Measurements from ENCODE around the gene MYLK.

The MYLK gene

GRCh38 chr3:123765475-123766128, 118.5 kb downstream of the MYLK start:
- TF ChIP-seq, protein P1, sequence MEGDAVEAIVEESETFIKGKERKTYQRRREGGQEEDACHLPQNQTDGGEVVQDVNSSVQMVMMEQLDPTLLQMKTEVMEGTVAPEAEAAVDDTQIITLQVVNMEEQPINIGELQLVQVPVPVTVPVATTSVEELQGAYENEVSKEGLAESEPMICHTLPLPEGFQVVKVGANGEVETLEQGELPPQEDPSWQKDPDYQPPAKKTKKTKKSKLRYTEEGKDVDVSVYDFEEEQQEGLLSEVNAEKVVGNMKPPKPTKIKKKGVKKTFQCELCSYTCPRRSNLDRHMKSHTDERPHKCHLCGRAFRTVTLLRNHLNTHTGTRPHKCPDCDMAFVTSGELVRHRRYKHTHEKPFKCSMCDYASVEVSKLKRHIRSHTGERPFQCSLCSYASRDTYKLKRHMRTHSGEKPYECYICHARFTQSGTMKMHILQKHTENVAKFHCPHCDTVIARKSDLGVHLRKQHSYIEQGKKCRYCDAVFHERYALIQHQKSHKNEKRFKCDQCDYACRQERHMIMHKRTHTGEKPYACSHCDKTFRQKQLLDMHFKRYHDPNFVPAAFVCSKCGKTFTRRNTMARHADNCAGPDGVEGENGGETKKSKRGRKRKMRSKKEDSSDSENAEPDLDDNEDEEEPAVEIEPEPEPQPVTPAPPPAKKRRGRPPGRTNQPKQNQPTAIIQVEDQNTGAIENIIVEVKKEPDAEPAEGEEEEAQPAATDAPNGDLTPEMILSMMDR (IDR thresholded peaks at IDR 0.05; ENCODE audit: insufficient read depth, low read depth, low read length, missing control alignments), result no peak
- H3K4me3 ChIP-seq (ENCODE audit: low read depth, low read length), result no peak overlapping the region
- no peak for DNase-seq (ENCODE audit: low read depth)

DNA sequence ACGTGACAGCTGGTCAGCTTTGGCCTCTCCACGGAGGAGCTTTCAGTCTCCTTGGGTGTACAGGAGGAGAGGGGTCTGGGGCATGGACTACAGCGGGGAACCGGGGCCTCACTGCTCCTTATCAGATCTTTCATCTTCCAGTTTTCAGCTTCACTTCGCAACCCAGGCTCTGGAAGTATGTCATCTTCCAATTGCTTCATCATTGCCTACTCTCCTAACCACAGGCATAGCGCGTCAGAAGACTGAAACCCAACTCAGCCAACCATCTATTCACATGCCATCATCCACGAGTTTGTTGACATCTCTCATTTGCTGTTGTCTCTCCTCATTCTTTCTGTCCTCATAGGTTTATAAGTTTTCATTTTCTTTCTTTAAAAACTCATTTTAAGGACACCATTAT, 119.5 kb downstream of the MYLK start:
- no peak for DNase-seq (ENCODE audit: low read depth)
- no peak overlapping the region for H3K4me3 ChIP-seq (ENCODE audit: low read depth, low read length)
- TF ChIP-seq, protein P1 (IDR thresholded peaks at IDR 0.05; ENCODE audit: insufficient read depth, low read depth, low read length, missing control alignments), result no peak

DNA sequence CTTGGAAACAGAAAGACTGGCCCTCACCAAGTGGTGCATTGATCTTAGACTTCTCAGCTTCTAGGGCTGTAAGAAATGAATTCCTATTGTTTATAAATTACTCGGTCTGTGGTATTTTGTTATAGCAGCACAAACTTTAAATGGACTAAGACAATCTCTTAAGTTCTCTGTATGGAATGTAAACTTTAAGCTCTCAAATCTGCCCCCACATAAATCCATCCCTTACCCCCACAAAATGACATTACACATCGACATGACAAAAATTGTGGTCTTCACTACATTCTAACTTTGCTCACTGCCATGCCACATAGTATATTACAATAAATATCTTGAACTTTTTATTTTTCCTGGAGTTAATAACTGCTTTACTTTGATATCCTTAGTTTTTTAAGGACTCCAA, 121.3 kb downstream of the MYLK start:
- TF ChIP-seq, protein P1 (IDR thresholded peaks at IDR 0.05; ENCODE audit: insufficient read depth, low read depth, low read length, missing control alignments), result no peak
- DNase-seq (ENCODE audit: low read depth), result no peak
- H3K4me3 ChIP-seq (ENCODE audit: low read depth, low read length), result no peak overlapping the region

DNA sequence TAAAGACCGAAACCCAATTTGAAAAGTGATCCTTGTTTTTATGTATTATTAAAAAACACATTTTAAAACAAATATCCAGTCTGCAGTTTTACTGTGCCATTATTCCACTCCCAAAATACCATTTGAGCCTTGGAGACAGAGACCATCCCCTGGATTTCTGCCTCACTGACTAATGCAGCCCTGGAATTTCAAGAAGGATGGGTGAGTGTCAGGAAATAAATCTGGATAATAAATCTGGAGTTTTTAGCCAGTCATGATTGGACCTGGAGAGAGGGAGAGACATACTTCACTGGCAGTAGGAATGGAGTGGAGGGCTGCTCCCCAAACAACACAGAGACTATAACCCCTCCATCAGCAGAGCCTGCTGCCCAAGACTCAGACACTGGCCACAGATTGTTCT, 123.3 kb downstream of the MYLK start:
- TF ChIP-seq, protein P1 (IDR thresholded peaks at IDR 0.05; ENCODE audit: insufficient read depth, low read depth, low read length, missing control alignments), result no peak

DNA sequence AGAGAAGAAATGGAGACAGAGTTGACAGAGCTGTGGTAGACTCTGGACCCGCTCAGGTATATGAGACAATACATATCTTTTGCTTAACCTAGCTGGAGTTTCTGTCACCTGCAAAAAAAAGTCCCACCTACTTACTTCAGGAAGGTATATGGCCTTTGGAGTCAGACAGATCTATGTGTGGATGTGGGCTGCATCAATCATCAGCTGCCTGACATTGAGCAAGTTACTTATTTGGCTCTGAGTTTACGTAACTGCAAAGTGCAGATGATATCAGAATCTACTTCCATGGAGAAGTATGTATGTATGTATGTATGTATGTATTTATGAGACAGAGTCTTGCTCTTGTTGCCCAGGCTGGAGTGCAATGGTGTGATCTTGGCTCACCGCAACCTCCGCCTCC, 124.3 kb downstream of the MYLK start:
- H3K4me3 ChIP-seq (ENCODE audit: low read depth, low read length), result no peak overlapping the region
- DNase-seq (ENCODE audit: low read depth), result no peak
- TF ChIP-seq, protein P1 (IDR thresholded peaks at IDR 0.05; ENCODE audit: insufficient read depth, low read depth, low read length, missing control alignments), result no peak

More for the DNA sequence above, 123.3 kb downstream of the MYLK start:
- H3K4me3 ChIP-seq (ENCODE audit: low read depth, low read length), result no peak overlapping the region
- no peak for DNase-seq (ENCODE audit: low read depth)

DNA sequence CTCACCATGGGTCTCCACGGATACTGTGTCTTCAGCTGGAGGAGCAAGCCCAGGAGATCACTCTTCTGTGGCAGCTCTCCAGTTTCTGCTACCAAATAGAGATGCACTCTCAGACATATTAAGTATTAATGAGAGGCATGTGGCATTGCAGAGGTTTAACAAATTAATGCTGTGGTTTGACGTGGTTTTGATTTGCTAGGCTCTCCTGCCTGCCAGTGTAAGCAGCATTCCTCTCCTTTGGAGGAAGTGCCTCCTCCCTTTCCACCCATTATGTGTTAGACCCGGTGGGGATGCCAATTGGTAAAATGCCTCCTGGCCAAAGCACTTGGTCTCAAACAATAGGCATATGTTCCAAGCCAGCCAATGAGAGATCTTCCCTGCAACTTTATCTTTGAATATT, 124.8 kb downstream of the MYLK start:
- TF ChIP-seq, protein P1 (IDR thresholded peaks at IDR 0.05; ENCODE audit: insufficient read depth, low read depth, low read length, missing control alignments), result no peak
- H3K4me3 ChIP-seq (ENCODE audit: low read depth, low read length), result no peak overlapping the region
- DNase-seq (ENCODE audit: low read depth), result no peak

GRCh38 chr3:123758081-123758564, 126.0 kb downstream of the MYLK start:
- no peak for DNase-seq (ENCODE audit: low read depth)
- H3K4me3 ChIP-seq (ENCODE audit: low read depth, low read length), result no peak overlapping the region
- TF ChIP-seq, protein P1 (IDR thresholded peaks at IDR 0.05; ENCODE audit: insufficient read depth, low read depth, low read length, missing control alignments), result no peak

All from GM12865 (cell line).